ENCODE data around the gene TAL1. TPM values are rescaled to one million over a fixed set of nuclear protein-coding genes. Genes with fewer than 3 reads are reported as not detected.

TAL1 gene
- total RNA-seq, 2 donors from 2014 or later, result 1.0 to 1.8 TPM

- H3K4me1 ChIP-seq (replicated peaks), result peaks cover 6% of the 10 kb centered on the region
- no peak for DNase-seq (ENCODE audit: low spot score)
- H3K36me3 ChIP-seq, result no peaks in the 10 kb centered on the region
- no peaks in the 10 kb centered on the region for H3K9me3 ChIP-seq
- intact Hi-C loops (cut with DNase I), result no loop called here
- H3K27ac ChIP-seq, result no peak overlapping the region
- WGBS, result 57% methylated on average over 10 of the region's 10 CpGs
- TF ChIP-seq POLR2A (IDR thresholded peaks at IDR 0.05), result no peak
- no peak for TF ChIP-seq POLR2AphosphoS5 (IDR thresholded peaks at IDR 0.05)
- no peak for TF ChIP-seq CTCF (IDR thresholded peaks at IDR 0.05)
- peaks cover 13% of the 10 kb centered on the region for H3K27me3 ChIP-seq (replicated peaks; ENCODE audit: insufficient read depth)
- no peak overlapping the region for H3K4me3 ChIP-seq
Measured at GRCh38 chr1:47223174-47223920, 8.7 kb downstream of the TAL1 start.

GRCh38 chr1:47222476-47222875 lies 9.5 kb downstream of the TAL1 start:
- Histone ChIP-seq H3K9me3 (no peaks in the 10 kb centered on the region), H3K27ac (no peak overlapping the region), H3K36me3 (no peaks in the 10 kb centered on the region), H3K27me3 (replicated peaks; ENCODE audit: insufficient read depth) (peaks cover 13% of the 10 kb centered on the region), H3K4me1 (replicated peaks) (peaks cover 6% of the 10 kb centered on the region), H3K4me3 (no peak overlapping the region)
- 88% methylated on average over 3 of the region's 3 CpGs for WGBS
- intact Hi-C loops (cut with DNase I), result no loop called here
- no peak for DNase-seq (ENCODE audit: low spot score)
- TF ChIP-seq CTCF (IDR thresholded peaks at IDR 0.05), result no peak
- no peak for TF ChIP-seq POLR2A (IDR thresholded peaks at IDR 0.05)
- no peak for TF ChIP-seq POLR2AphosphoS5 (IDR thresholded peaks at IDR 0.05)

GRCh38 chr1:47219590-47220220 lies 12.3 kb downstream of the TAL1 start:
- intact Hi-C loops (cut with DNase I), result no loop called here
- Histone ChIP-seq H3K9me3 (no peaks in the 10 kb centered on the region), H3K27me3 (replicated peaks; ENCODE audit: insufficient read depth) (peaks cover 2% of the 10 kb centered on the region), H3K4me3 (no peak overlapping the region), H3K36me3 (no peaks in the 10 kb centered on the region), H3K4me1 (replicated peaks) (no peaks in the 10 kb centered on the region), H3K27ac (no peak overlapping the region)
- WGBS, result 92% methylated on average over 23 of the region's 29 CpGs
- DNase-seq (ENCODE audit: low spot score), result no peak
- TF ChIP-seq POLR2A (IDR thresholded peaks at IDR 0.05) (no peak), POLR2AphosphoS5 (IDR thresholded peaks at IDR 0.05) (no peak), CTCF (IDR thresholded peaks at IDR 0.05) (no peak)

GRCh38 chr1:47219001-47219400 lies 13.0 kb downstream of the TAL1 start:
- Histone ChIP-seq H3K4me1 (replicated peaks) (no peaks in the 10 kb centered on the region), H3K36me3 (no peaks in the 10 kb centered on the region), H3K9me3 (no peaks in the 10 kb centered on the region), H3K27me3 (replicated peaks; ENCODE audit: insufficient read depth) (peaks cover 2% of the 10 kb centered on the region), H3K27ac (no peak overlapping the region), H3K4me3 (no peak overlapping the region)
- intact Hi-C loops (cut with DNase I), result no loop called here
- DNase-seq (ENCODE audit: low spot score), result no peak
- no peak for TF ChIP-seq POLR2A (IDR thresholded peaks at IDR 0.05)
- no peak for TF ChIP-seq CTCF (IDR thresholded peaks at IDR 0.05)
- no peak for TF ChIP-seq POLR2AphosphoS5 (IDR thresholded peaks at IDR 0.05)
- 98% methylated on average over 4 of the region's 4 CpGs for WGBS
